Measurements from ENCODE around the gene SIM1. TPM values are rescaled to one million over a fixed set of nuclear protein-coding genes. Genes with fewer than 3 reads are reported as not detected.

Gene SIM1
- total and polyA plus RNA-seq, 2 of the 8 experiments (the other 6 are each of a cell fraction or from before 2014, with no cell fraction given): 0.02 to 0.39 TPM

- no peak for TF ChIP-seq USF2 (IDR thresholded peaks at IDR 0.05; ENCODE audit: low read length)
- TF ChIP-seq HDAC6 (IDR thresholded peaks at IDR 0.05; ENCODE audit: low read depth, low read length): no peak
- peak; percentile 7 for TF ChIP-seq CTBP2 (IDR thresholded peaks at IDR 0.05; ENCODE audit: borderline replicate concordance, insufficient read depth, insufficient read length, low read length)
- no peak for TF ChIP-seq KDM5A (IDR thresholded peaks at IDR 0.05; ENCODE audit: low read length)
- TF ChIP-seq BACH1 (IDR thresholded peaks at IDR 0.05; ENCODE audit: low read length): no peak
- TF ChIP-seq SP4 (IDR thresholded peaks at IDR 0.05; ENCODE audit: low read length): no peak
- no peak for TF ChIP-seq FOSL1 (IDR thresholded peaks at IDR 0.05; ENCODE audit: insufficient read depth, low read depth, low read length)
- TF ChIP-seq JUN (IDR thresholded peaks at IDR 0.05; ENCODE audit: low read depth, low read length): no peak
- TF ChIP-seq POU5F1 (IDR thresholded peaks at IDR 0.05; ENCODE audit: low read depth, low read length): no peak
- TF ChIP-seq ATF3 (IDR thresholded peaks at IDR 0.05; ENCODE audit: insufficient read depth, low read depth, low read length): no peak
- TF ChIP-seq CEBPB (IDR thresholded peaks at IDR 0.05; ENCODE audit: low read depth, low read length): no peak
- TF ChIP-seq RXRA (IDR thresholded peaks at IDR 0.05; ENCODE audit: insufficient read depth, low read depth, low read length): no peak
- TF ChIP-seq SP2 (IDR thresholded peaks at IDR 0.05; ENCODE audit: low read length): no peak
- no peak for TF ChIP-seq TAF7 (optimal IDR thresholded peaks at IDR 0.05; ENCODE audit: borderline replicate concordance, low read depth, low read length)
- TF ChIP-seq CBX5 (IDR thresholded peaks at IDR 0.05; ENCODE audit: low read depth, low read length): no peak
- TF ChIP-seq CHD2 (IDR thresholded peaks at IDR 0.05; ENCODE audit: low read length): no peak
- no peak for TF ChIP-seq EGR1 (IDR thresholded peaks at IDR 0.05; ENCODE audit: borderline replicate concordance, low read depth, low read length)
- peak; percentile 81; the same call in 1 of the 2 replicates for TF ChIP-seq CBX8 (IDR thresholded peaks at IDR 0.05; ENCODE audit: borderline replicate concordance, low read depth, low read length)
- no peak for TF ChIP-seq EP300 (IDR thresholded peaks at IDR 0.05; ENCODE audit: borderline replicate concordance in 1 of 2, low read depth in 2 of 2, low read length in 2 of 2)
- no peak for TF ChIP-seq ASH2L (IDR thresholded peaks at IDR 0.05; ENCODE audit: low read length)
- peak; percentile 50 for TF ChIP-seq RNF2 (IDR thresholded peaks at IDR 0.05; ENCODE audit: borderline replicate concordance, low read depth, low read length, missing control alignments, poor library complexity, severe bottlenecking)
- TF ChIP-seq TAF1 (IDR thresholded peaks at IDR 0.05; ENCODE audit: low read depth, low read length): no peak
Measured at GRCh38 chr6:100455230-100456124, 9.2 kb downstream of the SIM1 start (continued).
